HCT116 (cell line): ENCODE measurements around the gene PUM1. TPM values are rescaled to one million over a fixed set of nuclear protein-coding genes. Genes with fewer than 3 reads are reported as not detected.

Source experiments
- ATAC-seq: fragments of 200-7000 bp; cut with Tn5 transposase; 2 replicates; pipeline ENCODE4 v1.9.1; 2020; ENCODE audit warnings: mild to moderate bottlenecking, moderate library complexity
- BruUV-seq: library from RNA; stranded (reverse); fragments of 400-500 nt; replicated peaks from 2 replicates; lab custom pipeline; 2021; lab: Mats Ljungman, UMichigan
- CTCF ChIA-PET: fragments of 300-600 bp; sonication (Branson Sonifier 250); formaldehyde crosslinking; loops from one replicate; lab custom pipeline; 2021; ENCODE audit warnings: antibody characterized with exemption; lab: Charles Lee
- POLR2A ChIA-PET: fragments of 300-600, 350-600 bp; sonication (Branson Sonifier 250); formaldehyde crosslinking; loops from one replicate; lab custom pipeline; 2021; ENCODE audit warnings: antibody characterized with exemption; lab: Charles Lee
- RAD21 ChIA-PET, 2 experiments: fragments of 300-600 bp; sonication (Branson Sonifier 250); formaldehyde crosslinking; loops; one replicate each; lab custom pipeline; 2023; ENCODE audit warnings: low total read pairs in 2 of 2; ENCODE audit not compliant: uncharacterized antibody in 2 of 2, unreplicated experiment in 2 of 2, low non-redundant PET in 1 of 2; lab: Charles Lee
- DNase-seq: peaks from one replicate; pipeline ENCODE4 v3.0.0-alpha.2; 2010; ENCODE audit warnings: low read depth, low spot score
- H2AFZ ChIP-seq: fragments of 200-600 bp; shearing (Covaris generic), sonication (generic); 2 replicates; pipeline ENCODE4 v1.6.1; 2017; ENCODE audit warnings: low read depth, mixed run types, mixed read lengths, antibody characterized with exemption, low read length; ENCODE audit not compliant: poor library complexity, severe bottlenecking
- H3K27ac ChIP-seq: 2 replicates; pipeline ENCODE4 v1.5.1; 2012; ENCODE audit warnings: low read depth, low read length
- H3K27me3 ChIP-seq: fragments of 200-600 bp; sonication (generic); 2 replicates; pipeline ENCODE4 v1.6.1; 2016; ENCODE audit warnings: mixed run types, low read length, mixed read lengths; ENCODE audit not compliant: insufficient read depth
- H3K36me3 ChIP-seq, 2 experiments: fragments of 200-500 bp in 1 of 2; fragments of 200-600 bp in 1 of 2; sonication (Bioruptor generic) in 1 of 2; sonication (generic) in 1 of 2; 2 replicates each; pipeline versions ENCODE4 v1.5.1 to v1.6.1; 2014 to 2016; ENCODE audit warnings: low read length in 2 of 2, inconsistent platforms in 1 of 2, mixed read lengths in 1 of 2, mixed run types in 1 of 2; ENCODE audit not compliant: insufficient read depth in 2 of 2, control insufficient read depth in 1 of 2
- H3K4me1 ChIP-seq, 2 experiments: fragments of 200-600 bp in 1 of 2; sonication (generic) in 1 of 2; 2 replicates each; pipeline versions ENCODE4 v1.5.1 to v1.6.1; 2012 to 2017; ENCODE audit warnings: low read length in 2 of 2, inconsistent platforms in 1 of 2, mild to moderate bottlenecking in 1 of 2, mixed read lengths in 1 of 2, mixed run types in 1 of 2, moderate library complexity in 1 of 2; ENCODE audit not compliant: insufficient read depth in 2 of 2, control insufficient read depth in 1 of 2
- H3K4me2 ChIP-seq: fragments of 200-600 bp; sonication (generic); 2 replicates; pipeline ENCODE4 v1.6.1; 2017; ENCODE audit warnings: mixed run types, low read length, mixed read lengths
- H3K4me3 ChIP-seq, 2 experiments: fragments of 200-600 bp in 1 of 2; sonication (generic) in 1 of 2; replicated peaks in 1 of 2; 2 replicates each; pipeline ENCODE4 v1.5.1; 2011 to 2016; ENCODE audit warnings: low read length in 2 of 2, control low read depth in 1 of 2, low read depth in 1 of 2, mild to moderate bottlenecking in 1 of 2, mixed read lengths in 1 of 2, mixed run types in 1 of 2
- H3K79me2 ChIP-seq: fragments of 200-600 bp; sonication (generic); 2 replicates; pipeline ENCODE4 v1.6.1; 2017; ENCODE audit warnings: mild to moderate bottlenecking, mixed run types, low read length, moderate library complexity, mixed read lengths; ENCODE audit not compliant: insufficient read depth
- H3K9ac ChIP-seq: fragments of 200-600 bp; sonication (generic); 2 replicates; pipeline ENCODE4 v1.6.1; 2016; ENCODE audit warnings: low read length, mixed read lengths
- H3K9me2 ChIP-seq: fragments of 200-600 bp; sonication (generic), shearing (Covaris generic); 2 replicates; pipeline ENCODE4 v1.6.1; 2017; ENCODE audit warnings: mixed run types, mild to moderate bottlenecking, moderate library complexity; ENCODE audit not compliant: insufficient read depth
- H3K9me3 ChIP-seq, 2 experiments: fragments of 200-500 bp in 1 of 2; fragments of 200-600 bp in 1 of 2; sonication (Bioruptor generic) in 1 of 2; sonication (generic) in 1 of 2; 2 replicates each; pipeline ENCODE4 v1.6.1; 2014 to 2017; ENCODE audit warnings: low read length in 2 of 2, mixed read lengths in 2 of 2, inconsistent platforms in 1 of 2, low read depth in 1 of 2, mild to moderate bottlenecking in 1 of 2, mixed run types in 1 of 2, moderate library complexity in 1 of 2; ENCODE audit not compliant: control insufficient read depth in 1 of 2, insufficient read depth in 1 of 2
- H4K20me1 ChIP-seq: fragments of 200-600 bp; sonication (generic), shearing (Covaris generic); 2 replicates; pipeline ENCODE4 v1.6.1; 2017; ENCODE audit warnings: mixed run types, mild to moderate bottlenecking, moderate library complexity; ENCODE audit not compliant: insufficient read depth
- EGR1 ChIP-seq: IDR thresholded peaks from 2 replicates; pipeline ENCODE4 v1.6.1; 2012; ENCODE audit warnings: low read depth
- EZH2phosphoT487 ChIP-seq: fragments of 200-600 bp; IDR thresholded peaks from 2 replicates; pipeline ENCODE4 v1.6.1; 2018; ENCODE audit warnings: antibody characterized with exemption, borderline replicate concordance
- FOSL1 ChIP-seq: IDR thresholded peaks from 2 replicates; pipeline ENCODE4 v1.6.1; 2012; ENCODE audit warnings: low read depth
- POLR2A ChIP-seq: IDR thresholded peaks from 2 replicates; pipeline ENCODE4 v1.7.0; 2011; ENCODE audit warnings: borderline replicate concordance; ENCODE audit not compliant: insufficient read depth, insufficient read length; ENCODE audit errors: extremely low read depth
- SIN3A ChIP-seq: IDR thresholded peaks from 2 replicates; pipeline ENCODE4 v1.6.1; 2012; ENCODE audit warnings: low read depth
- ZNF274 ChIP-seq: fragments of 200-500 bp; sonication (Bioruptor generic); IDR thresholded peaks from 2 replicates; pipeline ENCODE4 v1.6.1; 2014; ENCODE audit warnings: mild to moderate bottlenecking, low read depth, low read length, inconsistent platforms
- intact Hi-C: fragments of 100-400 bp; cut with micrococcal nuclease; formaldehyde crosslinking; loops from 2 replicates; pipeline ENCODE4 v1.10.0; 2022
- total RNA-seq: library from RNA; stranded (reverse); gene quantifications from one replicate; pipeline ENCODE4 v1.2.1, GENCODE V29; 2021; ENCODE audit not compliant: unreplicated experiment
- TF ChIP-seq, protein P1 (sequence below), 3 experiments: fragments of 200-600 bp in 1 of 3; sonication (generic) in 1 of 3; IDR thresholded peaks in 2 of 3; conservative IDR thresholded peaks in 1 of 3; 2 replicates each; pipeline ENCODE4 v1.5.1; 2012 to 2017; ENCODE audit warnings: low read depth in 2 of 3, low read length in 2 of 3, antibody characterized with exemption in 1 of 3, borderline replicate concordance in 1 of 3, control low read depth in 1 of 3, mild to moderate bottlenecking in 1 of 3, mixed read lengths in 1 of 3, mixed run types in 1 of 3, moderate library complexity in 1 of 3; ENCODE audit not compliant: insufficient read depth in 1 of 3
- TF ChIP-seq, protein P2 (sequence below): IDR thresholded peaks from 2 replicates; pipeline ENCODE4 v1.6.1; 2012

Gene PUM1
- total RNA-seq, 1 experiment from 2014 or later: 113 TPM

DNA sequence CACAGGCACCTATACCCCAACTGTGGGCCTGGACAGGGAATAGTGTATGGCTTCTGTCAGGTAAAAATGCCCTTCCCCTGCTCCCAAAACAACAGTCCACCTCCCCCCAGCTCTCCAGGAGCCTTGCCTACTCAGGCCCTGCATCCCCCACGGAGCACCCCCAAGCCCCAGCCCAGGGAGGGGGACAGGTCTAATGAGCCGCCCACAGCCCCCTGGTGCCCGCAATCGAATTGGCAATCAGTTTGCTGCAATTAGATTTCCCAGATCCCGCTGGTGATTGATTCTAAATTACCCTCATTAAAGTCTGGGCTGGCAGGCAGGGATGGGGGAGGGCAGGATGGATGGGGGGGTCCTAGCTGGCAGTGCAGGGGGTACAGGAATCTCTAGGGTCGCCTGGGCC, 165.0 kb downstream of the PUM1 start:
- Histone ChIP-seq H3K27me3 (no peaks in the 10 kb centered on the region), H3K9ac (no peak overlapping the region), H2AFZ (no peak overlapping the region), H3K4me2 (no peak overlapping the region), H3K9me3 (no peaks in the 10 kb centered on the region), H3K9me2 (no peaks in the 10 kb centered on the region), H3K4me3 (no peak overlapping the region), H3K4me1 (peaks cover 0 to 7% of the 10 kb centered on the region in 2 experiments; a peak in 1 of 4 replicates), H3K79me2 (peaks cover 9% of the 10 kb centered on the region), H4K20me1 (no peaks in the 10 kb centered on the region), H3K27ac (no peak overlapping the region)
- POLR2A ChIA-PET: no interaction called here
- RAD21 ChIA-PET: no interaction called here
- ATAC-seq: no peak
- no peak for DNase-seq
- BruUV-seq: no TSS peak
- intact Hi-C loops: no loop called here
- CTCF ChIA-PET: no interaction called here
- TF ChIP-seq SIN3A (no peak), POLR2A (no peak), EZH2phosphoT487 (no peak), EGR1 (no peak), FOSL1 (no peak), ZNF274 (no peak)
- TF ChIP-seq, protein P1, sequence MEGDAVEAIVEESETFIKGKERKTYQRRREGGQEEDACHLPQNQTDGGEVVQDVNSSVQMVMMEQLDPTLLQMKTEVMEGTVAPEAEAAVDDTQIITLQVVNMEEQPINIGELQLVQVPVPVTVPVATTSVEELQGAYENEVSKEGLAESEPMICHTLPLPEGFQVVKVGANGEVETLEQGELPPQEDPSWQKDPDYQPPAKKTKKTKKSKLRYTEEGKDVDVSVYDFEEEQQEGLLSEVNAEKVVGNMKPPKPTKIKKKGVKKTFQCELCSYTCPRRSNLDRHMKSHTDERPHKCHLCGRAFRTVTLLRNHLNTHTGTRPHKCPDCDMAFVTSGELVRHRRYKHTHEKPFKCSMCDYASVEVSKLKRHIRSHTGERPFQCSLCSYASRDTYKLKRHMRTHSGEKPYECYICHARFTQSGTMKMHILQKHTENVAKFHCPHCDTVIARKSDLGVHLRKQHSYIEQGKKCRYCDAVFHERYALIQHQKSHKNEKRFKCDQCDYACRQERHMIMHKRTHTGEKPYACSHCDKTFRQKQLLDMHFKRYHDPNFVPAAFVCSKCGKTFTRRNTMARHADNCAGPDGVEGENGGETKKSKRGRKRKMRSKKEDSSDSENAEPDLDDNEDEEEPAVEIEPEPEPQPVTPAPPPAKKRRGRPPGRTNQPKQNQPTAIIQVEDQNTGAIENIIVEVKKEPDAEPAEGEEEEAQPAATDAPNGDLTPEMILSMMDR (IDR thresholded peaks at IDR 0.05 in 2 of 3, conservative IDR thresholded peaks at IDR 0.05 in 1 of 3; ENCODE audit: borderline replicate concordance in 1 of 3, insufficient read depth in 1 of 3, low read depth in 2 of 3, low read length in 2 of 3): no peak
- TF ChIP-seq, protein P2, sequence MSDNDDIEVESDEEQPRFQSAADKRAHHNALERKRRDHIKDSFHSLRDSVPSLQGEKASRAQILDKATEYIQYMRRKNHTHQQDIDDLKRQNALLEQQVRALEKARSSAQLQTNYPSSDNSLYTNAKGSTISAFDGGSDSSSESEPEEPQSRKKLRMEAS: no peak
- TF ChIP-seq, all 23 proteins: peak for 0
- H3K36me3 ChIP-seq: no peaks in the 10 kb centered on the region
